K562 (cell line): ENCODE results near the gene MAP3K7CL. TPM values are rescaled to one million over a fixed set of nuclear protein-coding genes. Genes with fewer than 3 reads are reported as not detected.

Experiments
- ATAC-seq: fragments of 200-7000 bp; cut with Tn5 transposase; 3 replicates; pipeline ENCODE4 v1.9.1; 2020; ENCODE audit warnings: moderate library complexity
- BruUV-seq: library from RNA; stranded (reverse); fragments of 400-500 nt; replicated peaks from 2 replicates; lab custom pipeline; 2021; lab: Mats Ljungman, UMichigan
- CTCF ChIA-PET: fragments of 300-600 bp; formaldehyde crosslinking; extraction: SDS; loops from one replicate; lab custom pipeline; 2021; ENCODE audit warnings: low intra/inter-chr PET ratio; lab: Yijun Ruan, JAX
- POLR2A ChIA-PET: fragments of 300-600, 350-650 bp; sonication (Branson Sonifier 250); formaldehyde crosslinking; extraction: SDS; loops from one replicate; lab custom pipeline; 2021; ENCODE audit warnings: antibody characterized with exemption, inconsistent platforms; lab: Yijun Ruan, JAX
- DNase-seq, 4 experiments: peaks; one replicate each; pipeline versions ENCODE4 v3.0.0 to v3.0.0-alpha.2; 2011 to 2018; ENCODE audit warnings: low spot score in 3 of 4, mixed read lengths in 3 of 4; ENCODE audit errors: extremely low read depth in 1 of 4
- FAIRE-seq: peaks from 2 replicates; lab custom pipeline; 2011; peaks lifted over from hg19 to GRCh38; lab: Jason Lieb, UNC
- H2AFZ ChIP-seq: 2 replicates; pipeline ENCODE4 v1.6.0; 2011; ENCODE audit warnings: low read depth, low read length, control low read depth, inconsistent platforms
- H3K27ac ChIP-seq: fragments of 200-600 bp; 3 replicates; pipeline ENCODE4 v1.8.0; 2011; ENCODE audit warnings: low read depth, mild to moderate bottlenecking, control low read depth, inconsistent platforms, low read length, moderate library complexity, mixed read lengths; ENCODE audit errors: extremely low read depth
- H3K27me3 ChIP-seq, 2 experiments: fragments of 300-600 bp in 1 of 2; 2 replicates in 1 of 2; 3 replicates in 1 of 2; pipeline versions ENCODE4 v1.6.0 to v1.8.0; 2011; ENCODE audit warnings: inconsistent platforms in 2 of 2, low read length in 2 of 2, mild to moderate bottlenecking in 1 of 2, mixed read lengths in 1 of 2, moderate library complexity in 1 of 2; ENCODE audit not compliant: control insufficient read depth in 2 of 2, insufficient read depth in 2 of 2
- H3K36me3 ChIP-seq: fragments of 300-600 bp; 3 replicates; pipeline ENCODE4 v1.8.0; 2011; ENCODE audit warnings: mild to moderate bottlenecking, low read length, inconsistent platforms; ENCODE audit not compliant: control insufficient read depth, insufficient read depth
- H3K4me1 ChIP-seq, 2 experiments: fragments of 200-600 bp in 1 of 2; replicated peaks in 1 of 2; 2 replicates in 1 of 2; 3 replicates in 1 of 2; pipeline versions ENCODE4 v1.5.1 to v1.8.0; 2011; ENCODE audit warnings: inconsistent platforms in 2 of 2, low read length in 2 of 2, mild to moderate bottlenecking in 1 of 2, mixed read lengths in 1 of 2, moderate library complexity in 1 of 2; ENCODE audit not compliant: control insufficient read depth in 2 of 2, insufficient read depth in 2 of 2
- H3K4me2 ChIP-seq: 2 replicates; pipeline ENCODE4 v1.6.1; 2011; ENCODE audit warnings: low read length, control low read depth, inconsistent platforms, mixed read lengths; ENCODE audit not compliant: insufficient read depth
- H3K4me3 ChIP-seq: fragments of 200-600 bp; sonication (generic), shearing (Covaris generic); 2 replicates; pipeline ENCODE4 v1.5.1; 2016; ENCODE audit warnings: control low read depth, inconsistent platforms
- H3K79me2 ChIP-seq: fragments of 200-600 bp; 3 replicates; pipeline ENCODE4 v1.8.0; 2011; ENCODE audit warnings: low read length, inconsistent platforms; ENCODE audit not compliant: control insufficient read depth, insufficient read depth
- H3K9ac ChIP-seq, 2 experiments: 2 replicates each; pipeline versions ENCODE4 v1.6.0 to v1.6.1; 2011; ENCODE audit warnings: low read depth in 2 of 2, low read length in 2 of 2, control low read depth in 1 of 2, inconsistent platforms in 1 of 2, mild to moderate bottlenecking in 1 of 2, mixed read lengths in 1 of 2; ENCODE audit not compliant: insufficient read depth in 1 of 2
- H3K9me1 ChIP-seq: one replicate; pipeline ENCODE4 v1.6.0; 2011; ENCODE audit warnings: inconsistent platforms, mild to moderate bottlenecking, low read length, moderate library complexity; ENCODE audit not compliant: control insufficient read depth, insufficient read depth
- H3K9me3 ChIP-seq: replicated peaks from 2 replicates; pipeline ENCODE4 v1.5.1; 2011; ENCODE audit warnings: low read depth, low read length, inconsistent platforms; ENCODE audit not compliant: control insufficient read depth, insufficient read depth
- H4K20me1 ChIP-seq: replicated peaks from 2 replicates; pipeline ENCODE4 v1.6.1; 2011; ENCODE audit warnings: low read length, inconsistent platforms, mixed read lengths; ENCODE audit not compliant: control insufficient read depth, insufficient read depth
- GATAD2B ChIP-seq: fragments of 450-650 bp; IDR thresholded peaks from 2 replicates; pipeline ENCODE4 v1.6.1; 2017; ENCODE audit warnings: mild to moderate bottlenecking, borderline replicate concordance
- GTF2F1 ChIP-seq: IDR thresholded peaks from 2 replicates; pipeline ENCODE4 v1.6.1; 2011; ENCODE audit warnings: low read depth, low read length, improper control_type of control experiment
- NFE2 ChIP-seq: IDR thresholded peaks from 2 replicates; pipeline ENCODE4 v1.6.1; 2014; ENCODE audit warnings: antibody characterized with exemption, low read depth
- NRF1 ChIP-seq, 2 experiments: fragments of 450-650 bp; IDR thresholded peaks in 1 of 2; conservative IDR thresholded peaks in 1 of 2; 2 replicates each; pipeline ENCODE4 v1.6.1; 2014; ENCODE audit warnings: mild to moderate bottlenecking in 2 of 2
- PTRF ChIP-seq: fragments of 450-650 bp; IDR thresholded peaks from 2 replicates; pipeline ENCODE4 v1.6.1; 2016; ENCODE audit warnings: mild to moderate bottlenecking, missing genetic modification characterization, missing compliant biosample characterization
- RFX5 ChIP-seq: IDR thresholded peaks from 2 replicates; pipeline ENCODE4 v1.6.1; 2011; ENCODE audit warnings: low read depth, mild to moderate bottlenecking, improper control_type of control experiment, low read length
- SRSF7 ChIP-seq: fragments of 200-400 bp; formaldehyde crosslinking; optimal IDR thresholded peaks from 2 replicates; pipeline ENCODE3; 2017; ENCODE audit warnings: mild to moderate bottlenecking, low read depth, low read length
- THAP7 ChIP-seq: fragments of 250-450 bp; sonication (Bioruptor Pico); IDR thresholded peaks from 2 replicates; pipeline ENCODE4 v1.5.0; 2021
- ZFP1 ChIP-seq: fragments of 450-650 bp; formaldehyde crosslinking; IDR thresholded peaks from 2 replicates; pipeline ENCODE4 v1.4.0; 2020; ENCODE audit warnings: mild to moderate bottlenecking, mixed read lengths
- ZNF41 ChIP-seq: fragments of 250-450 bp; sonication (Bioruptor Pico); conservative IDR thresholded peaks from 2 replicates; pipeline ENCODE4 v1.4.0; 2020; ENCODE audit warnings: mild to moderate bottlenecking
- ZNF764 ChIP-seq: fragments of 250-450 bp; sonication (Bioruptor Pico); IDR thresholded peaks from 2 replicates; pipeline ENCODE4 v1.4.0; 2020; ENCODE audit warnings: low read depth, mild to moderate bottlenecking, moderate library complexity
- ZNF778 ChIP-seq: fragments of 450-650 bp; formaldehyde crosslinking; IDR thresholded peaks from 2 replicates; pipeline ENCODE4 v1.4.0; 2020; ENCODE audit warnings: mild to moderate bottlenecking, moderate library complexity
- WGBS: fragments of 100-300 bp; shearing (Covaris generic); methylation state at CpG from one replicate; pipeline ENCODE4 v1.1.6; 2016; ENCODE audit warnings: low coverage, mixed read lengths; ENCODE audit not compliant: insufficient coverage; ENCODE audit errors: missing lambda C conversion rate; 5-methylcytosine and 5-hydroxymethylcytosine counted together
- in situ Hi-C: fragments of 300-500 bp; cut with MboI; formaldehyde crosslinking; loops from 4 replicates; pipeline ENCODE4 v1.15.0; 2018; ENCODE audit warnings: inconsistent platforms, mixed read lengths
- intact Hi-C: fragments of 100-400 bp; cut with micrococcal nuclease; formaldehyde crosslinking; loops from 2 replicates; pipeline ENCODE4 v1.14.2; 2022
- polyA plus RNA-seq, 8 experiments: library from polyadenylated mRNA; depleted of rRNA in 4 of 8; stranded (reverse) in 5 of 8; unstranded in 3 of 8; fragments of >200 nt; fragmentation: Nextera tagmentation in 2 of 8; fragmentation: Illumina TruSeq in 1 of 8; extraction: Ambion mirVana in 2 of 8; extraction: Trizol in 1 of 8; gene quantifications; 2 replicates each; pipeline versions ENCODE4 v1.2.1 to v1.2.3, GENCODE V29; 2011 to 2014; ENCODE audit warnings: inconsistent platforms in 1 of 8, missing spikeins in 1 of 8
- total RNA-seq, 7 experiments: library from RNA; depleted of rRNA in 6 of 7; stranded (reverse); fragments of >200 nt in 6 of 7; fragmentation: Illumina TruSeq in 2 of 7; extraction: Trizol in 2 of 7; gene quantifications; 2 replicates each; pipeline versions ENCODE4 v1.2.1 to v1.2.3, GENCODE V29; 2011 to 2021; ENCODE audit warnings: low replicate concordance in 1 of 7
- TF ChIP-seq, protein P1 (sequence below): fragments of 250-450 bp; sonication (Bioruptor Pico); IDR thresholded peaks from 2 replicates; pipeline ENCODE4 v1.8.0; 2021; ENCODE audit warnings: mild to moderate bottlenecking, moderate library complexity

Gene MAP3K7CL
- total and polyA plus RNA-seq, 9 of the 15 experiments (the other 6 are each of a cell fraction or from before 2014, with no cell fraction given): 0.13 to 0.15 (median 0.14) TPM; not detected in 6

GRCh38 chr21:29205988-29206387 lies 75.5 kb downstream of the MAP3K7CL start (continued):
- TF ChIP-seq ZNF41 (CRISPR knock-in tag) (no peak), SRSF7 (no peak)

GRCh38 chr21:29206445-29206844 lies 76.0 kb downstream of the MAP3K7CL start:
- in situ Hi-C loops: no loop called here
- BruUV-seq: no TSS peak

DNA sequence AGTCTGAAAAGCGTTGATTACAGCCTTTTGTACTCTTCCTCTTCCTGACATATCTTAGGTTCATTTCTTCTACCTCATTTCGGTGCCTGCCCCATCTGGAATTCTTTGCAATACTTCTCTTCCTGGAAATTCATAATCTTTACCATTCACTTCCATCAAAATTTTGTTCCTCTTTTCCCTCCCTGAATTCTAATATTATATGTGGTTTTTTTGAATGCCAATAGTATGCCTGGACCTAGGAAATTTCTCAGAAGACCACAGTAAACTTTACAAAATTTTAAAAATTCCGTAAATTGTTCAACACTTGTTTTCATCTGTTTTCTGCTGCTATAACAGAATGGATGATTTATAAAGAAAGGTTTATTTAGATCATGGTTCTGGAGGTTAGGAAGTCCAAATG lies 76.8 kb downstream of the MAP3K7CL start:
- in situ Hi-C loops (no loop called here), intact Hi-C loops (no loop called here)
- Histone ChIP-seq H3K4me3 (no peak overlapping the region), H3K9me1 (no peaks in the 10 kb centered on the region), H3K79me2 (no peaks in the 10 kb centered on the region), H4K20me1 (no peaks in the 10 kb centered on the region), H3K4me2 (no peak overlapping the region), H2AFZ (no peak overlapping the region), H3K36me3 (no peaks in the 10 kb centered on the region), H3K27ac (no peak overlapping the region), H3K4me1 (no peaks in the 10 kb centered on the region), H3K27me3 (peaks cover 4% of the 10 kb centered on the region in 2 experiments; a peak in 2 of 5 replicates), H3K9me3 (no peaks in the 10 kb centered on the region), H3K9ac (no peak overlapping the region)
- no peak for DNase-seq
- FAIRE-seq: no peak
- 3% methylated on average over 3 of the region's 3 CpGs for WGBS
- CTCF ChIA-PET: no interaction called here
- no peak for ATAC-seq
- BruUV-seq: no TSS peak
- POLR2A ChIA-PET: no interaction called here
- TF ChIP-seq GATAD2B: no peak
- TF ChIP-seq RFX5: no peak
- TF ChIP-seq THAP7 (CRISPR knock-in tag): no peak
- TF ChIP-seq, protein P1, sequence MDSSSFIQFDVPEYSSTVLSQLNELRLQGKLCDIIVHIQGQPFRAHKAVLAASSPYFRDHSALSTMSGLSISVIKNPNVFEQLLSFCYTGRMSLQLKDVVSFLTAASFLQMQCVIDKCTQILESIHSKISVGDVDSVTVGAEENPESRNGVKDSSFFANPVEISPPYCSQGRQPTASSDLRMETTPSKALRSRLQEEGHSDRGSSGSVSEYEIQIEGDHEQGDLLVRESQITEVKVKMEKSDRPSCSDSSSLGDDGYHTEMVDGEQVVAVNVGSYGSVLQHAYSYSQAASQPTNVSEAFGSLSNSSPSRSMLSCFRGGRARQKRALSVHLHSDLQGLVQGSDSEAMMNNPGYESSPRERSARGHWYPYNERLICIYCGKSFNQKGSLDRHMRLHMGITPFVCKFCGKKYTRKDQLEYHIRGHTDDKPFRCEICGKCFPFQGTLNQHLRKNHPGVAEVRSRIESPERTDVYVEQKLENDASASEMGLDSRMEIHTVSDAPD (CRISPR knock-in tag): no peak

More at GRCh38 chr21:29206445-29206844, 76.0 kb downstream of the MAP3K7CL start:
- Histone ChIP-seq H2AFZ (no peak overlapping the region), H3K4me3 (no peak overlapping the region), H3K9me1 (no peaks in the 10 kb centered on the region), H3K27ac (no peak overlapping the region), H3K4me2 (no peak overlapping the region), H3K4me1 (no peaks in the 10 kb centered on the region), H3K79me2 (no peaks in the 10 kb centered on the region), H4K20me1 (no peaks in the 10 kb centered on the region), H3K36me3 (no peaks in the 10 kb centered on the region), H3K9ac (no peak overlapping the region), H3K27me3 (peaks cover 0 to 4% of the 10 kb centered on the region in 2 experiments; a peak in 2 of 5 replicates), H3K9me3 (no peaks in the 10 kb centered on the region)
- DNase-seq (no peak), FAIRE-seq (no peak), ATAC-seq (no peak)
- intact Hi-C loops: no loop called here
- POLR2A ChIA-PET: no interaction called here
- CTCF ChIA-PET: no interaction called here
- WGBS: 0% methylated on average over 4 of the region's 4 CpGs
- TF ChIP-seq NFE2 (no peak), ZFP1 (CRISPR knock-in tag) (no peak), ZNF764 (CRISPR knock-in tag) (no peak), PTRF (tag) (no peak), ZNF778 (CRISPR knock-in tag) (no peak), GTF2F1 (no peak), RFX5 (no peak), NRF1 (conservative IDR thresholded peaks at IDR 0.05 in 1 of 2, IDR thresholded peaks at IDR 0.05 in 1 of 2) (no peak)
